IMR-90 (cell line): Measurements from ENCODE around the gene TTLL7. TPM values are rescaled to one million over a fixed set of nuclear protein-coding genes. Genes with fewer than 3 reads are reported as not detected.

Experiments used
- ATAC-seq: fragments of 200-7000 bp; cut with Tn5 transposase; 2 replicates; pipeline ENCODE4 v1.9.1; 2020; ENCODE audit warnings: low read depth, mild to moderate bottlenecking, moderate library complexity
- BruUV-seq: library from RNA; stranded (reverse); fragments of 400-500 nt; replicated peaks from 2 replicates; lab custom pipeline; 2021; lab: Mats Ljungman, UMichigan
- CTCF ChIA-PET: fragments of 300-600 bp; formaldehyde crosslinking; extraction: SDS; loops from one replicate; lab custom pipeline; 2021; ENCODE audit warnings: antibody characterized with exemption; lab: Yijun Ruan, JAX
- POLR2A ChIA-PET: fragments of 300-600 bp; sonication (Branson Sonifier 250); formaldehyde crosslinking; loops from one replicate; lab custom pipeline; 2022; ENCODE audit warnings: antibody characterized with exemption; ENCODE audit not compliant: unreplicated experiment; lab: Charles Lee
- DNase-seq: peaks from one replicate; pipeline ENCODE4 v3.0.0; 2013
- H2AFZ ChIP-seq: replicated peaks from 2 replicates; pipeline ENCODE3; 2013; ENCODE audit warnings: low read length, mild to moderate bottlenecking; ENCODE audit not compliant: poor library complexity
- H2AK5ac ChIP-seq: 2 replicates; pipeline ENCODE4 v1.6.1; 2013; ENCODE audit warnings: low read depth, low read length, inconsistent platforms
- H2AK9ac ChIP-seq: replicated peaks from 2 replicates; pipeline ENCODE3; 2013; ENCODE audit warnings: mild to moderate bottlenecking, low read depth, low read length, moderate library complexity; ENCODE audit not compliant: poor library complexity
- H2BK120ac ChIP-seq: 2 replicates; pipeline ENCODE4 v1.6.1; 2013; ENCODE audit warnings: low read depth, low read length, inconsistent platforms
- H2BK15ac ChIP-seq: 3 replicates; pipeline ENCODE4 v1.6.1; 2013; ENCODE audit warnings: low read depth, low read length, inconsistent platforms
- H2BK20ac ChIP-seq: 2 replicates; pipeline ENCODE4 v1.6.1; 2013; ENCODE audit warnings: low read depth, mild to moderate bottlenecking, inconsistent platforms, low read length, moderate library complexity
- H2BK5ac ChIP-seq: 2 replicates; pipeline ENCODE4 v1.6.1; 2013; ENCODE audit warnings: mild to moderate bottlenecking, low read depth, low read length, inconsistent platforms; ENCODE audit not compliant: poor library complexity, severe bottlenecking
- H3K14ac ChIP-seq: replicated peaks from 2 replicates; pipeline ENCODE4 v1.6.1; 2013; ENCODE audit warnings: low read depth, low read length, inconsistent platforms
- H3K18ac ChIP-seq: 2 replicates; pipeline ENCODE4 v1.6.1; 2013; ENCODE audit warnings: low read depth, low read length, control low read depth
- H3K23ac ChIP-seq: 2 replicates; pipeline ENCODE4 v1.6.1; 2013; ENCODE audit warnings: low read depth, low read length, inconsistent platforms
- H3K27ac ChIP-seq: 2 replicates; pipeline ENCODE4 v1.5.1; 2013; ENCODE audit warnings: mild to moderate bottlenecking, control low read depth, low read length; ENCODE audit not compliant: insufficient read depth
- H3K27me3 ChIP-seq: 2 replicates; pipeline ENCODE4 v1.6.1; 2013; ENCODE audit warnings: low read length; ENCODE audit not compliant: control insufficient read depth, insufficient read depth
- H3K36me3 ChIP-seq: 2 replicates; pipeline ENCODE4 v1.6.1; 2013; ENCODE audit warnings: low read length, mixed read lengths; ENCODE audit not compliant: control insufficient read depth, insufficient read depth
- H3K4ac ChIP-seq: 2 replicates; pipeline ENCODE4 v1.6.1; 2013; ENCODE audit warnings: low read depth, low read length, inconsistent platforms
- H3K4me1 ChIP-seq: 2 replicates; pipeline ENCODE4 v1.6.1; 2013; ENCODE audit warnings: low read length, mixed read lengths; ENCODE audit not compliant: control insufficient read depth, insufficient read depth
- H3K4me2 ChIP-seq: 2 replicates; pipeline ENCODE4 v1.6.1; 2013; ENCODE audit warnings: low read depth, mild to moderate bottlenecking, control low read depth, low read length, moderate library complexity
- H3K4me3 ChIP-seq: 2 replicates; pipeline ENCODE4 v1.5.1; 2013; ENCODE audit warnings: low read depth, mild to moderate bottlenecking, control low read depth, low read length, moderate library complexity; ENCODE audit not compliant: insufficient read depth
- H3K56ac ChIP-seq: 2 replicates; pipeline ENCODE4 v1.6.1; 2013; ENCODE audit warnings: low read length, inconsistent platforms; ENCODE audit not compliant: insufficient read depth; ENCODE audit errors: extremely low read depth
- H3K79me1 ChIP-seq, 2 experiments: 2 replicates each; pipeline ENCODE4 v1.6.1; 2013; ENCODE audit warnings: low read length in 2 of 2, inconsistent platforms in 1 of 2, low read depth in 1 of 2
- H3K9ac ChIP-seq: 2 replicates; pipeline ENCODE4 v1.6.1; 2013; ENCODE audit warnings: low read depth, low read length, control low read depth
- H3K9me1 ChIP-seq: 2 replicates; pipeline ENCODE4 v1.6.1; 2013; ENCODE audit warnings: low read length, inconsistent platforms; ENCODE audit not compliant: insufficient read depth
- H3K9me3 ChIP-seq: 2 replicates; pipeline ENCODE4 v1.6.1; 2013; ENCODE audit warnings: low read length; ENCODE audit not compliant: control insufficient read depth, insufficient read depth
- H4K20me1 ChIP-seq: 2 replicates; pipeline ENCODE4 v1.6.1; 2013; ENCODE audit warnings: low read length, inconsistent platforms; ENCODE audit not compliant: insufficient read depth
- H4K5ac ChIP-seq: 2 replicates; pipeline ENCODE4 v1.6.1; 2013; ENCODE audit warnings: mild to moderate bottlenecking, low read depth, low read length, control low read depth
- H4K8ac ChIP-seq, 2 experiments: 2 replicates each; pipeline ENCODE4 v1.6.1; 2013; ENCODE audit warnings: low read depth in 2 of 2, low read length in 2 of 2, control low read depth in 1 of 2, inconsistent platforms in 1 of 2
- H4K91ac ChIP-seq: 2 replicates; pipeline ENCODE4 v1.6.1; 2013; ENCODE audit warnings: low read depth, low read length, inconsistent platforms; ENCODE audit not compliant: insufficient read depth
- CEBPB ChIP-seq: IDR thresholded peaks from 2 replicates; pipeline ENCODE4 v1.6.1; 2012; ENCODE audit warnings: low read depth, low read length, improper control_type of control experiment
- POLR2A ChIP-seq: IDR thresholded peaks from 2 replicates; pipeline ENCODE4 v1.6.1; 2012; ENCODE audit warnings: mild to moderate bottlenecking, low read depth, low read length
- WGBS, 2 experiments: methylation state at CpG; one replicate each; pipeline versions ENCODE4 v1.1.5 to v1.1.7; 2013; ENCODE audit warnings: missing lambda C conversion rate in 2 of 2; ENCODE audit not compliant: insufficient read length in 1 of 2; ENCODE audit errors: extremely low coverage in 2 of 2; 5-methylcytosine and 5-hydroxymethylcytosine counted together
- dilution Hi-C: fragments of 300-500 bp; cut with HindIII; formaldehyde crosslinking; loops from one replicate; pipeline ENCODE4 v1.14.3; 2018; ENCODE audit warnings: low sequenced_read_pairs; ENCODE audit not compliant: unreplicated experiment
- in situ Hi-C: fragments of 300-500 bp; cut with MboI; formaldehyde crosslinking; loops from 3 replicates; pipeline ENCODE4 v1.14.3; 2019; ENCODE audit warnings: low sequenced_read_pairs, inconsistent platforms, mixed read lengths
- intact Hi-C: fragments of 100-400 bp; cut with micrococcal nuclease; formaldehyde crosslinking; loops from 2 replicates; pipeline ENCODE4 v1.10.0; 2022
- polyA plus RNA-seq, 3 experiments: library from polyadenylated mRNA; depleted of rRNA; stranded (reverse); fragments of >200 nt; gene quantifications; 2 replicates each; pipeline ENCODE4 v1.2.3, GENCODE V29; 2012; ENCODE audit warnings: low replicate concordance in 1 of 3
- total RNA-seq: library from RNA; depleted of rRNA; stranded (reverse); fragments of >200 nt; gene quantifications from 2 replicates; pipeline ENCODE4 v1.2.3, GENCODE V29; 2012

The TTLL7 gene
- total and polyA plus RNA-seq, 2 of the 4 experiments (the other 2 are of a cell fraction), result 5.7 to 8.1 TPM

DNA sequence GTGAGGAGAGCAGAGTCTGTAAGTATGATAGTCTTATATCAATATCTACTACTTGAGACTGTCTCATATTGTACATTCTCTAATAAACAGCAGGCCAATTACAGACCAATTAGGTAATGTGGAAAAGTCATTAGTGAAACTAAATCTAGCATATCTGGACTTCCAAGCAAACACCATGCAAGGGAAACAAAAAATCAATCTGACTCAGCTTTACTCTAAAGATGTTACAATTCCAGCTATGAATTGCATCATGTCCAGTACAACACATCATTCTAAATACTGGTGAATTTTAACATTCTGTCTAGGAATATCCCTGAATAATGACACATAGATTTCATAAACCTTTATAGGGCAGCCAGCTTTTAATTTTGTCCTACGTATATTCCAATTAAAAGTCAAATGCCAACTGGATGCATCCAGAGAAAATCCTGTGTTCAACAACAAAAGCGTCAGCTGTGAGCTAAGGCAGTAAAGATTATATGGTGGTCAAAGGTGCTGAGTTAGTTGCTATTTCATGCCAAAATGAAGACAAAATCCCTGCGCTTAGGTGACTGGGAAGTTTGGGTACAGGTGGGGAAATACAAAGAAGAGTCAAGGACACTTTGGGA, 159.3 kb downstream of the TTLL7 start:
- Histone ChIP-seq H3K23ac (no peak overlapping the region), H3K4me3 (no peak overlapping the region), H2BK120ac (peak overlapping the region; percentile 74), H4K5ac (no peak overlapping the region), H2BK20ac (peak overlapping the region; percentile 69; the same call in 1 of the 2 replicates), H3K4me1 (no peaks in the 10 kb centered on the region), H3K4ac (peak overlapping the region; percentile 37; the same call in 1 of the 2 replicates), H3K9me1 (no peaks in the 10 kb centered on the region), H2AFZ (no peak overlapping the region), H3K4me2 (no peak overlapping the region), H3K36me3 (no peaks in the 10 kb centered on the region), H3K79me1 (no peaks in the 10 kb centered on the region), H4K91ac (no peak overlapping the region), H3K9me3 (no peaks in the 10 kb centered on the region), H4K20me1 (no peaks in the 10 kb centered on the region), H3K27me3 (no peaks in the 10 kb centered on the region), H3K9ac (no peak overlapping the region), H3K18ac (no peak overlapping the region; the same call in 1 of the 2 replicates), H3K27ac (no peak overlapping the region), H4K8ac (peak overlapping the region in 1 of 2 experiments; percentile 50; a peak in 1 of 4 replicates), H2BK5ac (no peak overlapping the region), H2AK9ac (no peak overlapping the region), H3K56ac (no peak overlapping the region), H3K14ac (no peak overlapping the region), H2AK5ac (no peak overlapping the region), H2BK15ac (no peak overlapping the region; the same call in 2 of the 3 replicates)
- TF ChIP-seq POLR2A (no peak), CEBPB (peak; percentile 88)
- dilution Hi-C loops (no loop called here), intact Hi-C loops (no loop called here), in situ Hi-C loops (no loop called here)
- WGBS, 2 experiments, result 100% methylated on average over 1 of the region's 3 CpGs; no CpG with 5 or more reads in 1 of the 2 experiments
- ChIA-PET CTCF (no interaction called here), POLR2A (no interaction called here)
- peak; percentile 57 for ATAC-seq
- peak; percentile 44 for DNase-seq
- no TSS peak for BruUV-seq
